K562 (cell line): ENCODE measurements around the gene KIF9. TPM values are rescaled to one million over a fixed set of nuclear protein-coding genes. Genes with fewer than 3 reads are reported as not detected.

Source experiments
- ATAC-seq: fragments of 200-7000 bp; cut with Tn5 transposase; 3 replicates; pipeline ENCODE4 v1.9.1; 2020; ENCODE audit warnings: moderate library complexity
- BruUV-seq: library from RNA; stranded (reverse); fragments of 400-500 nt; replicated peaks from 2 replicates; lab custom pipeline; 2021; lab: Mats Ljungman, UMichigan
- CTCF ChIA-PET: fragments of 300-600 bp; formaldehyde crosslinking; extraction: SDS; loops from one replicate; lab custom pipeline; 2021; ENCODE audit warnings: low intra/inter-chr PET ratio; lab: Yijun Ruan, JAX
- POLR2A ChIA-PET: fragments of 300-600, 350-650 bp; sonication (Branson Sonifier 250); formaldehyde crosslinking; extraction: SDS; loops from one replicate; lab custom pipeline; 2021; ENCODE audit warnings: antibody characterized with exemption, inconsistent platforms; lab: Yijun Ruan, JAX
- DNase-seq, 4 experiments: peaks; one replicate each; pipeline versions ENCODE4 v3.0.0 to v3.0.0-alpha.2; 2011 to 2018; ENCODE audit warnings: low spot score in 3 of 4, mixed read lengths in 3 of 4; ENCODE audit errors: extremely low read depth in 1 of 4
- FAIRE-seq: peaks from 2 replicates; lab custom pipeline; 2011; peaks lifted over from hg19 to GRCh38; lab: Jason Lieb, UNC
- H2AFZ ChIP-seq: 2 replicates; pipeline ENCODE4 v1.6.0; 2011; ENCODE audit warnings: low read depth, low read length, control low read depth, inconsistent platforms
- H3K27ac ChIP-seq: fragments of 200-600 bp; 3 replicates; pipeline ENCODE4 v1.8.0; 2011; ENCODE audit warnings: low read depth, mild to moderate bottlenecking, control low read depth, inconsistent platforms, low read length, moderate library complexity, mixed read lengths; ENCODE audit errors: extremely low read depth
- H3K27me3 ChIP-seq, 2 experiments: fragments of 300-600 bp in 1 of 2; 2 replicates in 1 of 2; 3 replicates in 1 of 2; pipeline versions ENCODE4 v1.6.0 to v1.8.0; 2011; ENCODE audit warnings: inconsistent platforms in 2 of 2, low read length in 2 of 2, mild to moderate bottlenecking in 1 of 2, mixed read lengths in 1 of 2, moderate library complexity in 1 of 2; ENCODE audit not compliant: control insufficient read depth in 2 of 2, insufficient read depth in 2 of 2
- H3K36me3 ChIP-seq: fragments of 300-600 bp; 3 replicates; pipeline ENCODE4 v1.8.0; 2011; ENCODE audit warnings: mild to moderate bottlenecking, low read length, inconsistent platforms; ENCODE audit not compliant: control insufficient read depth, insufficient read depth
- H3K4me1 ChIP-seq, 2 experiments: fragments of 200-600 bp in 1 of 2; replicated peaks in 1 of 2; 2 replicates in 1 of 2; 3 replicates in 1 of 2; pipeline versions ENCODE4 v1.5.1 to v1.8.0; 2011; ENCODE audit warnings: inconsistent platforms in 2 of 2, low read length in 2 of 2, mild to moderate bottlenecking in 1 of 2, mixed read lengths in 1 of 2, moderate library complexity in 1 of 2; ENCODE audit not compliant: control insufficient read depth in 2 of 2, insufficient read depth in 2 of 2
- H3K4me2 ChIP-seq: 2 replicates; pipeline ENCODE4 v1.6.1; 2011; ENCODE audit warnings: low read length, control low read depth, inconsistent platforms, mixed read lengths; ENCODE audit not compliant: insufficient read depth
- H3K4me3 ChIP-seq: fragments of 200-600 bp; sonication (generic), shearing (Covaris generic); 2 replicates; pipeline ENCODE4 v1.5.1; 2016; ENCODE audit warnings: control low read depth, inconsistent platforms
- H3K79me2 ChIP-seq: fragments of 200-600 bp; 3 replicates; pipeline ENCODE4 v1.8.0; 2011; ENCODE audit warnings: low read length, inconsistent platforms; ENCODE audit not compliant: control insufficient read depth, insufficient read depth
- H3K9ac ChIP-seq, 2 experiments: 2 replicates each; pipeline versions ENCODE4 v1.6.0 to v1.6.1; 2011; ENCODE audit warnings: low read depth in 2 of 2, low read length in 2 of 2, control low read depth in 1 of 2, inconsistent platforms in 1 of 2, mild to moderate bottlenecking in 1 of 2, mixed read lengths in 1 of 2; ENCODE audit not compliant: insufficient read depth in 1 of 2
- H3K9me1 ChIP-seq: one replicate; pipeline ENCODE4 v1.6.0; 2011; ENCODE audit warnings: inconsistent platforms, mild to moderate bottlenecking, low read length, moderate library complexity; ENCODE audit not compliant: control insufficient read depth, insufficient read depth
- H3K9me3 ChIP-seq: replicated peaks from 2 replicates; pipeline ENCODE4 v1.5.1; 2011; ENCODE audit warnings: low read depth, low read length, inconsistent platforms; ENCODE audit not compliant: control insufficient read depth, insufficient read depth
- H4K20me1 ChIP-seq: replicated peaks from 2 replicates; pipeline ENCODE4 v1.6.1; 2011; ENCODE audit warnings: low read length, inconsistent platforms, mixed read lengths; ENCODE audit not compliant: control insufficient read depth, insufficient read depth
- CCNT2 ChIP-seq: IDR thresholded peaks from 2 replicates; pipeline ENCODE4 v1.6.1; 2011; ENCODE audit warnings: borderline replicate concordance, low read depth, mild to moderate bottlenecking, moderate library complexity, mixed read lengths, low read length; ENCODE audit not compliant: insufficient read length; ENCODE audit errors: extremely low read depth
- ELF1 ChIP-seq: fragments of 200-800 bp; sonication (Bioruptor generic); IDR thresholded peaks from 2 replicates; pipeline ENCODE4 v1.6.1; 2016; ENCODE audit warnings: missing genetic modification characterization, missing compliant biosample characterization
- FOXM1 ChIP-seq, 2 experiments: fragments of 450-650 bp in 1 of 2; sonication (generic) in 1 of 2; formaldehyde crosslinking in 1 of 2; IDR thresholded peaks; 2 replicates each; pipeline versions ENCODE4 v1.6.1 to v1.9.0; 2017 to 2022; ENCODE audit warnings: low read depth in 2 of 2, mild to moderate bottlenecking in 2 of 2, missing genetic modification reagents in 1 of 2, moderate library complexity in 1 of 2
- HDAC2 ChIP-seq: fragments of 450-650 bp; IDR thresholded peaks from 2 replicates; pipeline ENCODE4 v1.6.1; 2016; ENCODE audit warnings: mild to moderate bottlenecking
- PML ChIP-seq: IDR thresholded peaks from 2 replicates; pipeline ENCODE4 v1.6.1; 2012; ENCODE audit warnings: low read length, inconsistent platforms
- SMAD4 ChIP-seq: fragments of 250-450 bp; sonication (Bioruptor Pico); conservative IDR thresholded peaks from 2 replicates; pipeline ENCODE4 v1.8.0; 2021; ENCODE audit warnings: inconsistent platforms, mild to moderate bottlenecking, moderate library complexity
- ZNF384 ChIP-seq: IDR thresholded peaks from 2 replicates; pipeline ENCODE4 v1.6.1; 2012; ENCODE audit warnings: low read depth, low read length, improper control_type of control experiment
- WGBS: fragments of 100-300 bp; shearing (Covaris generic); methylation state at CpG from one replicate; pipeline ENCODE4 v1.1.6; 2016; ENCODE audit warnings: low coverage, mixed read lengths; ENCODE audit not compliant: insufficient coverage; ENCODE audit errors: missing lambda C conversion rate; 5-methylcytosine and 5-hydroxymethylcytosine counted together
- in situ Hi-C: fragments of 300-500 bp; cut with MboI; formaldehyde crosslinking; loops from 4 replicates; pipeline ENCODE4 v1.15.0; 2018; ENCODE audit warnings: inconsistent platforms, mixed read lengths
- intact Hi-C: fragments of 100-400 bp; cut with micrococcal nuclease; formaldehyde crosslinking; loops from 2 replicates; pipeline ENCODE4 v1.14.2; 2022
- polyA plus RNA-seq, 8 experiments: library from polyadenylated mRNA; depleted of rRNA in 4 of 8; stranded (reverse) in 5 of 8; unstranded in 3 of 8; fragments of >200 nt; fragmentation: Nextera tagmentation in 2 of 8; fragmentation: Illumina TruSeq in 1 of 8; extraction: Ambion mirVana in 2 of 8; extraction: Trizol in 1 of 8; gene quantifications; 2 replicates each; pipeline versions ENCODE4 v1.2.1 to v1.2.3, GENCODE V29; 2011 to 2014; ENCODE audit warnings: inconsistent platforms in 1 of 8, missing spikeins in 1 of 8
- total RNA-seq, 7 experiments: library from RNA; depleted of rRNA in 6 of 7; stranded (reverse); fragments of >200 nt in 6 of 7; fragmentation: Illumina TruSeq in 2 of 7; extraction: Trizol in 2 of 7; gene quantifications; 2 replicates each; pipeline versions ENCODE4 v1.2.1 to v1.2.3, GENCODE V29; 2011 to 2021; ENCODE audit warnings: low replicate concordance in 1 of 7

The KIF9 gene
- total and polyA plus RNA-seq, 9 of the 15 experiments (the other 6 are each of a cell fraction or from before 2014, with no cell fraction given) = 16.9 to 56.9 (median 25.0) TPM

GRCh38 chr3:47243419-47244147 is 39.0 kb downstream of the KIF9 start:
- H3K9me3 ChIP-seq = no peaks in the 10 kb centered on the region
- ChIA-PET POLR2A (no interaction called here), CTCF (no interaction called here)
- H4K20me1 ChIP-seq = peaks cover 6% of the 10 kb centered on the region; the same call in 1 of the 2 replicates
- intact Hi-C loops = no loop called here
- no peak overlapping the region for H3K4me3 ChIP-seq
- BruUV-seq = no TSS peak
- peaks cover 0 to 8% of the 10 kb centered on the region in 2 experiments; a peak in 2 of 5 replicates for H3K27me3 ChIP-seq
- H3K4me1 ChIP-seq = peaks cover 0 to 4% of the 10 kb centered on the region in 2 experiments; a peak in 3 of 5 replicates
- FAIRE-seq = no peak
- no peak overlapping the region for H3K4me2 ChIP-seq
- WGBS = 15% methylated on average over 9 of the region's 9 CpGs
- ATAC-seq = no peak
- DNase-seq = no peak
- no peak overlapping the region for H2AFZ ChIP-seq
- TF ChIP-seq PML (no peak), ZNF384 (no peak), ELF1 (no peak), HDAC2 (no peak)
- TF ChIP-seq, all 486 proteins: peak for 0
- Histone ChIP-seq H3K27ac (no peak overlapping the region), H3K79me2 (no peaks in the 10 kb centered on the region), H3K36me3 (no peaks in the 10 kb centered on the region), H3K9me1 (no peaks in the 10 kb centered on the region), H3K9ac (no peak overlapping the region)
- in situ Hi-C loops = no loop called here

GRCh38 chr3:47239929-47240328 is 42.7 kb downstream of the KIF9 start:
- no peaks in the 10 kb centered on the region; a peak in 1 of 5 replicates for H3K4me1 ChIP-seq
- no peaks in the 10 kb centered on the region for H3K9me1 ChIP-seq
- no peak overlapping the region for H3K4me2 ChIP-seq
- FAIRE-seq (no peak), DNase-seq (no peak), ATAC-seq (no peak)
- 50% methylated on average over 6 of the region's 6 CpGs for WGBS
- BruUV-seq = no TSS peak
- no peak overlapping the region for H3K4me3 ChIP-seq
- H3K36me3 ChIP-seq = no peaks in the 10 kb centered on the region
- intact Hi-C loops = no loop called here
- H3K27me3 ChIP-seq = peaks cover 0 to 14% of the 10 kb centered on the region in 2 experiments; a peak in 2 of 5 replicates
- H3K9ac ChIP-seq = no peak overlapping the region
- no peaks in the 10 kb centered on the region for H3K79me2 ChIP-seq
- no peaks in the 10 kb centered on the region for H3K9me3 ChIP-seq
- no peak overlapping the region for H3K27ac ChIP-seq
- no peak overlapping the region for H2AFZ ChIP-seq
- CTCF ChIA-PET = no interaction called here
- H4K20me1 ChIP-seq = peaks cover 6% of the 10 kb centered on the region; the same call in 1 of the 2 replicates
- in situ Hi-C loops = no loop called here
- POLR2A ChIA-PET = no interaction called here
- TF ChIP-seq SMAD4 (CRISPR knock-in tag) (no peak), FOXM1 (IDR thresholded peaks at IDR 0.05; ENCODE audit: low read depth) (no peak), FOXM1 (CRISPR knock-in tag; IDR thresholded peaks at IDR 0.05; ENCODE audit: low read depth) (no peak), CCNT2 (no peak)
